Gastrocnemius medialis (tissue), 4 donors: ENCODE measurements around the gene ASZ1.

Experiments used
- CTCF ChIP-seq, 5 experiments: fragments of 450-650 bp in 3 of 5; fragments of 200-600 bp in 2 of 5; sonication (generic) in 2 of 5; IDR thresholded peaks in 4 of 5; conservative IDR thresholded peaks in 1 of 5; 1 replicate in 4 of 5; 2 replicates in 1 of 5; pipeline ENCODE4 v1.5.1; 2016 to 2019; ENCODE audit warnings: antibody characterized with exemption in 5 of 5, mild to moderate bottlenecking in 3 of 5, moderate library complexity in 3 of 5
- POLR2A ChIP-seq, 2 donors: fragments of 450-650 bp; IDR thresholded peaks; one replicate each; pipeline ENCODE4 v1.6.1; 2017; ENCODE audit warnings: antibody characterized with exemption in 2 of 2, mild to moderate bottlenecking in 2 of 2, moderate library complexity in 2 of 2

GRCh38 chr7:117333168-117333567 lies 94.1 kb downstream of the ASZ1 start:
- TF ChIP-seq POLR2A (IDR thresholded peaks at IDR 0.05): no peak
- no peak for TF ChIP-seq CTCF (IDR thresholded peaks at IDR 0.05 in 4 of 5, conservative IDR thresholded peaks at IDR 0.05 in 1 of 5)
